Esophagus squamous epithelium (tissue), 4 donors: ENCODE results near the gene MIEF2.

ENCODE experiments used
- POLR2A ChIP-seq, 4 donors: fragments of 450-650 bp; IDR thresholded peaks; one replicate each; pipeline ENCODE4 v1.6.1; 2017; ENCODE audit warnings: antibody characterized with exemption in 4 of 4, mild to moderate bottlenecking in 4 of 4, moderate library complexity in 3 of 4
- TF ChIP-seq, protein P1 (sequence below), 6 experiments: fragments of 450-650 bp in 4 of 6; fragments of 200-600 bp in 2 of 6; sonication (generic) in 2 of 6; IDR thresholded peaks; one replicate each; pipeline ENCODE4 v1.5.1; 2016 to 2019; ENCODE audit warnings: antibody characterized with exemption in 6 of 6, mild to moderate bottlenecking in 4 of 6, moderate library complexity in 4 of 6

DNA sequence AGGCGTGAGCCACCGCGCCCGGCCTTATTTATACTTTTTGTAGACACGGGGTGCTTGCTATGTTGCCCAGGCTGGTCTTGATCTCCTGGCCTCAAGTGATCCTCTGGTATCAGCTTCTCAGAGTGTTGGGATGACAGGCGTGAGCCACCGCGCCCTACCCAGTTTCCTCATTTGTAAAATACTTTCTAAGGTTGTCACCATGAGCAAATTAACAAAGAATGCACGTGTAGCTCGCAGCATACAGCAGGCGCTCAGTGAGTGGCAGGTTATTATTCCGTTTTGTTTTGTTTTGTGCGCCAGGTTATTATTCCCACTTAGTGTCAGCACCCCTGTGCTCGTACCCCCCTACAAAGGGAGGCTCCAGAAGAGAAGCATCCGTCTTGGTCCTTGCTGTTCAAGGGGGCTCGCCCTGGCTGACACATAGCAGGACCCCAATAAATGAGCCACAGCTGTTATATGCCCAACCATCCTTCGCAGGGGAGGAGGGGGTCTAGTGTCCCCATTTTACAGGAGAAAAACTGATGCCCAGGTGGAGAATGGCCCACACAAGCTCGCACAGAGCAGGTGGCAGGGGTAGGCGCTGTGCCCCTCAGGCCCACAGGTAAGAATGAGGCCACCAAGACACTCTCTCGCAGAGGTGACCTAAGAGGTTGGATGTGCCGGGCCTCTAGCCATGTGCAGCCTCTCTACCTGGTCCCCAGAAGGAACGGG is 686 bp upstream of the MIEF2 start:
- TF ChIP-seq, protein P1, sequence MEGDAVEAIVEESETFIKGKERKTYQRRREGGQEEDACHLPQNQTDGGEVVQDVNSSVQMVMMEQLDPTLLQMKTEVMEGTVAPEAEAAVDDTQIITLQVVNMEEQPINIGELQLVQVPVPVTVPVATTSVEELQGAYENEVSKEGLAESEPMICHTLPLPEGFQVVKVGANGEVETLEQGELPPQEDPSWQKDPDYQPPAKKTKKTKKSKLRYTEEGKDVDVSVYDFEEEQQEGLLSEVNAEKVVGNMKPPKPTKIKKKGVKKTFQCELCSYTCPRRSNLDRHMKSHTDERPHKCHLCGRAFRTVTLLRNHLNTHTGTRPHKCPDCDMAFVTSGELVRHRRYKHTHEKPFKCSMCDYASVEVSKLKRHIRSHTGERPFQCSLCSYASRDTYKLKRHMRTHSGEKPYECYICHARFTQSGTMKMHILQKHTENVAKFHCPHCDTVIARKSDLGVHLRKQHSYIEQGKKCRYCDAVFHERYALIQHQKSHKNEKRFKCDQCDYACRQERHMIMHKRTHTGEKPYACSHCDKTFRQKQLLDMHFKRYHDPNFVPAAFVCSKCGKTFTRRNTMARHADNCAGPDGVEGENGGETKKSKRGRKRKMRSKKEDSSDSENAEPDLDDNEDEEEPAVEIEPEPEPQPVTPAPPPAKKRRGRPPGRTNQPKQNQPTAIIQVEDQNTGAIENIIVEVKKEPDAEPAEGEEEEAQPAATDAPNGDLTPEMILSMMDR (IDR thresholded peaks at IDR 0.05), result no peak
- TF ChIP-seq POLR2A (IDR thresholded peaks at IDR 0.05), result no peak
